NCI-H226 (cell line): ENCODE measurements around the gene TRO.

Source experiments
- DNase-seq: peaks from one replicate; pipeline ENCODE4 v3.0.0-alpha.2; 2015

Gene TRO, protein sequence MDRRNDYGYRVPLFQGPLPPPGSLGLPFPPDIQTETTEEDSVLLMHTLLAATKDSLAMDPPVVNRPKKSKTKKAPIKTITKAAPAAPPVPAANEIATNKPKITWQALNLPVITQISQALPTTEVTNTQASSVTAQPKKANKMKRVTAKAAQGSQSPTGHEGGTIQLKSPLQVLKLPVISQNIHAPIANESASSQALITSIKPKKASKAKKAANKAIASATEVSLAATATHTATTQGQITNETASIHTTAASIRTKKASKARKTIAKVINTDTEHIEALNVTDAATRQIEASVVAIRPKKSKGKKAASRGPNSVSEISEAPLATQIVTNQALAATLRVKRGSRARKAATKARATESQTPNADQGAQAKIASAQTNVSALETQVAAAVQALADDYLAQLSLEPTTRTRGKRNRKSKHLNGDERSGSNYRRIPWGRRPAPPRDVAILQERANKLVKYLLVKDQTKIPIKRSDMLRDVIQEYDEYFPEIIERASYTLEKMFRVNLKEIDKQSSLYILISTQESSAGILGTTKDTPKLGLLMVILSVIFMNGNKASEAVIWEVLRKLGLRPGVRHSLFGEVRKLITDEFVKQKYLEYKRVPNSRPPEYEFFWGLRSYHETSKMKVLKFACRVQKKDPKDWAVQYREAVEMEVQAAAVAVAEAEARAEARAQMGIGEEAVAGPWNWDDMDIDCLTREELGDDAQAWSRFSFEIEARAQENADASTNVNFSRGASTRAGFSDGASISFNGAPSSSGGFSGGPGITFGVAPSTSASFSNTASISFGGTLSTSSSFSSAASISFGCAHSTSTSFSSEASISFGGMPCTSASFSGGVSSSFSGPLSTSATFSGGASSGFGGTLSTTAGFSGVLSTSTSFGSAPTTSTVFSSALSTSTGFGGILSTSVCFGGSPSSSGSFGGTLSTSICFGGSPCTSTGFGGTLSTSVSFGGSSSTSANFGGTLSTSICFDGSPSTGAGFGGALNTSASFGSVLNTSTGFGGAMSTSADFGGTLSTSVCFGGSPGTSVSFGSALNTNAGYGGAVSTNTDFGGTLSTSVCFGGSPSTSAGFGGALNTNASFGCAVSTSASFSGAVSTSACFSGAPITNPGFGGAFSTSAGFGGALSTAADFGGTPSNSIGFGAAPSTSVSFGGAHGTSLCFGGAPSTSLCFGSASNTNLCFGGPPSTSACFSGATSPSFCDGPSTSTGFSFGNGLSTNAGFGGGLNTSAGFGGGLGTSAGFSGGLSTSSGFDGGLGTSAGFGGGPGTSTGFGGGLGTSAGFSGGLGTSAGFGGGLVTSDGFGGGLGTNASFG (N-terminal part only)

GRCh38 chrX:54920610-54921426 is at the start of gene TRO:
Gene TRO, plus strand, starts transcription at chrX:54920824. Its CDS starts 1,423 bp downstream, at chrX:54922247.
- DNase-seq = no peak

- DNase-seq = no peak
Measured at GRCh38 chrX:54885740-54886139, 34.9 kb upstream of the TRO start.

DNA sequence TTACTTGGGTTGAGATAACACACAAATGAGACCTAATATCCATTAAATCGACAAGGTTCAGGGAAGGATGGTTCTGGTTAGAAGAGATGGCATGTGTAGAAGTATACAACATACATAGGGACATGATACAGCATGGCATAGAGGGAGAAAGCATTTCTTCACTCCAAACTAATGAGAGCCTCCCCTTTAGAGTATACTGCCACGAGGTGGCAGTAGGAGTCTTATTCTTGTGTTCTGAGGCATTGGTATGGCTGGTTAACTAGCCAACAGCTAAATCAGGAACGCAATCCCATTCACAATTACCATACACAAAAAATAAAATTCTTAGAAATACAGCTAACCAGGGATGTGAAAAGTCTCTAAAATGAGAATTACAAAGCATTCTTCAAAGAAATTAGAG is 29.1 kb upstream of the TRO start:
- no peak for DNase-seq

DNA sequence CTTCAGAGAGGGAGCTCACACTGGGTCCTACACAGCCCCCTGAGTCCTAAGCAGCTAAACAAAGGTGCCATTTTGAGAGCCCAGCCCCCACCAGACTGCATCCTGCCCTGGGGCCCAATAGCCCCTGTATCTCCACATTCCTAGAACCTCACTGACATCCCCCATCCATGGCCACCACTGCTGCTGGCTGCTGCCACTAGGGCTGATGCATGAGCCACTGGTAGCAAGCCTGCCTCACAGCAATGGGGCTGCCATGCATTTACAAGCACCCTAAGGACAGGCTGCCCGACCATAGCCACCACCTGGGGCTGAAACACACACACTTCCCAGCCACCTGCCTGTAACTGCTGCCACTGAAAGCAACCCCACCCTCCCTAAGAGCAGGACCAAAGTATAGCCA is 26.5 kb upstream of the TRO start:
- no peak for DNase-seq

DNA sequence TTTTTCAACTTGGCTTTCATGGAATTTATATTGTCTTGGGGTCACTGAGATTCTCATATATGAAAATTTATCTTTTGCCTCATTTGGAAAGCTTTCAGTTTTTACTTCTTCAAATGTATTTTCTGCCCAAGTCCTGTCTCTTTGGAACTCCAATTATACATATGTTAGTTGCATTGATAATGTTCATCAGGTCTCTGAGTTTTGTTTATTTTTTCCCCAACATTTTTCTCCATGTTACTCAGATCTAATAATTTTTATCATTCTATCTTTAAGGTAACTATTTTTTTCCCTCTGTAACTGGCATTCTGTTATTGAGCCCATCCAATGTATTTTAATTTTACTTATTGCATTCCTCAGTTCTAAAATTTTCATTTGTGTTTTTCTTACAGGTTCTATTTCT is 10.7 kb upstream of the TRO start:
- no peak for DNase-seq

- DNase-seq = no peak
Measured at GRCh38 chrX:54921427-54922021, 900 bp downstream of the TRO start.

- DNase-seq = no peak
Measured at GRCh38 chrX:54922547-54922946, 1.9 kb downstream of the TRO start.

DNA sequence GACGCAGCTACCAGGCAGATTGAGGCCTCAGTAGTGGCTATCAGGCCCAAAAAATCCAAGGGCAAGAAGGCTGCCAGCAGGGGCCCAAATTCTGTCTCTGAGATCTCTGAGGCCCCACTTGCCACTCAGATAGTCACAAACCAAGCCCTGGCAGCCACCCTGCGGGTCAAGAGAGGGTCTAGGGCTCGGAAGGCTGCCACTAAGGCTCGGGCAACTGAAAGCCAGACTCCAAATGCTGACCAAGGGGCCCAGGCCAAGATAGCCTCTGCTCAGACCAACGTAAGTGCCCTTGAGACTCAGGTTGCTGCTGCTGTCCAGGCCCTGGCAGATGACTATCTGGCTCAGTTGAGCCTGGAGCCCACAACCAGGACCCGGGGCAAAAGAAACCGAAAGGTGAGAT is 2.8 kb downstream of the TRO start:
- DNase-seq = no peak

GRCh38 chrX:54926978-54927377 is 6.4 kb downstream of the TRO start:
- no peak for DNase-seq

- no peak for DNase-seq
Measured at GRCh38 chrX:54928876-54929275, 8.3 kb downstream of the TRO start.

GRCh38 chrX:54930291-54931049 is 9.8 kb downstream of the TRO start:
- DNase-seq = no peak

GRCh38 chrX:54931107-54931506 is 10.5 kb downstream of the TRO start:
- no peak for DNase-seq

DNA sequence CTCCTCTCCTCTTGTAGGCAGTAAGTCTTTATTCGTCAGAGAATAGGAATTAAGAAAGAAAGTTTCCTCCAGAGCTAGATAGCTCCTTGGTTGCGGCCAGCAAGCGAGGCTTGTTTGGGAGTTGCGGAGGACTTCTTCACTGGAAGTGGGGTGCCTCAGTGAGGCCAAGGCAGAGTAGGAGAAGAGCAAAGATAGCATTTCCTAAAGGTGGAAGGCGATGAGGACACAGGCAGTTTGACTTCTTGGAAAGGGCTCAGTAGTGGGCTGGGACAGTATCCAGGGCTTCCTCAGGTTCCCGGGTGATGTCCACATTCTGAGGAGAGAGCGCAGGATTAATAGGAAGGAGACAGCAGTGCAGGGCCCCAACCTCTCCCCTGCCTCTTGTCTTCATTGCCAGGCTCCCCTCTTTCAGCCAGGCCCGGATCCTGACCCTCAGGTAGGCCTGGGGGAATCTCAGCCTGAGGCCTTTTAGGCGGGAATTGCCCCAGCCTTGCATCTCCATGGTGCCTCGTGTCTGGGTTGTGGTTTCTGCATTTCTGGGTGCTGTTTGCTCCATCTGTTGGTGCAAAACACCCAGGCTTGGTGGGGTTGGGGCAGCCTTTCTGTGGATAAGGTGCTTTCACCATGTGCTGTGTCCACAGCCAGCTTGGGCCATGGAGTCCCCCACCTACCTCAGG is 12.7 kb downstream of the TRO start:
- DNase-seq = no peak

GRCh38 chrX:54934058-54934457 is 13.4 kb downstream of the TRO start:
- DNase-seq = no peak

- no peak for DNase-seq
Measured at GRCh38 chrX:54934890-54935289, 14.3 kb downstream of the TRO start.

- no peak for DNase-seq
Measured at GRCh38 chrX:54935306-54935705, 14.7 kb downstream of the TRO start.

DNA sequence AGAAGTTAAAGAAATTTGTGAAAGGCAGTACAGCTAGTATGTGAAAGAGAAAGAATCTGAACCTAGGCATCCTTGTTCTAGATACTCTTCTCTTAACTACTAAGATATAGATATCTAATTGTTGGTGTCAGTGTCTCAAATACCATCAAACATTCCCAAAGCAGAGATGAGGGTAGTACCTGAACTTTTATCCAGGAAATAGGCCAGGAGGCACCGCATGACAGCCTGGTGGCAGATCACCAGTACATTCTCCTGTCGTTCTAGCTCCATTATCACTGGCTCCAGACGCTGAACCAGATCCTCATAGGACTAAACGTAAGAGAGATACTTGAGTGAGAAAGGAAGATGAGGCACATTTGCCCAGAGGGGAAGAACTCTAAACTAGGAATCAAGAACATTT is 16.8 kb downstream of the TRO start:
- DNase-seq = no peak

DNA sequence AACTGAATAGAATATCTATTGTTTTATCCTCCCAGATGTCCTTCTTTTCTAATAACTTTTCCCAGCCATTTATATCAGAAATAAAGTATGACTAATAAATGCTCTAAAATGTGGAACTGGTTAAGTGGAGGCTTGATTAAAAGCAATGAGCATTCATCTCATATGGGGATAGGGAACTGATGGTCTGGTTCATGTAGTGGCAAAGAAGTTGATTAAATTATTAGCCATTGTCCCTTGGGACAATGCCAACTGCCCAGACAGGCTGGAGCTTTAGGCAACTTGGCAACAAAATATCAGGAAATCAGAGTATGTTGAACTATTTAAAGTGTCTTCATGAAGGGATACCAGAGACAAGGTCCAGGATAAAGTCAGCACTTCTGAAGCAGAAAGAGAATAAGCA is 24.2 kb downstream of the TRO start:
- no peak for DNase-seq

DNA sequence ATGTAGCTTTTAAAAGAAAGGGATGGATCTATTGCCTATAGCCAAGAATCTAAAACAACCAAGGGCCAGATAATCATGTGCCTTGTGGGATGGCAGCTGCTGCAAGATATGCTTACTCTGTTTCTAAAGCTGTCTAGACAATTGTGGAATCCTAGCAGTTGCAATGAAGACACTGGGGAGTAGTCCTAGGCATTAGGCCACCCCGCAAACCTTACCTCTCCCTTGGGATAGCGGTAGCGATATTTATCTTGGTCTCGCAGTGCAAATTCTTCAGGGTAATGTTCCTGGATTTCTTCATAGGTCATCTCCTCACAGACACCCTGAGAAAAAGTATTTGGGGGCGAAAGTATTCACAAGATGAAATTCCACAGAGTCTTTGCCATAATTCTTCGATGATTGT is 24.6 kb downstream of the TRO start:
- no peak for DNase-seq

- DNase-seq = no peak
Measured at GRCh38 chrX:54950730-54951375, 30.2 kb downstream of the TRO start.
